ENCODE measurements around the gene BCL2L11. TPM values are rescaled to one million over a fixed set of nuclear protein-coding genes. Genes with fewer than 3 reads are reported as not detected.

BCL2L11 gene
- total and polyA plus RNA-seq, 9 donors = 11.6 to 34.7 (median 20.2) TPM

GRCh38 chr2:111100087-111100764, 20.5 kb upstream of the BCL2L11 start:
- TF ChIP-seq, protein P1, sequence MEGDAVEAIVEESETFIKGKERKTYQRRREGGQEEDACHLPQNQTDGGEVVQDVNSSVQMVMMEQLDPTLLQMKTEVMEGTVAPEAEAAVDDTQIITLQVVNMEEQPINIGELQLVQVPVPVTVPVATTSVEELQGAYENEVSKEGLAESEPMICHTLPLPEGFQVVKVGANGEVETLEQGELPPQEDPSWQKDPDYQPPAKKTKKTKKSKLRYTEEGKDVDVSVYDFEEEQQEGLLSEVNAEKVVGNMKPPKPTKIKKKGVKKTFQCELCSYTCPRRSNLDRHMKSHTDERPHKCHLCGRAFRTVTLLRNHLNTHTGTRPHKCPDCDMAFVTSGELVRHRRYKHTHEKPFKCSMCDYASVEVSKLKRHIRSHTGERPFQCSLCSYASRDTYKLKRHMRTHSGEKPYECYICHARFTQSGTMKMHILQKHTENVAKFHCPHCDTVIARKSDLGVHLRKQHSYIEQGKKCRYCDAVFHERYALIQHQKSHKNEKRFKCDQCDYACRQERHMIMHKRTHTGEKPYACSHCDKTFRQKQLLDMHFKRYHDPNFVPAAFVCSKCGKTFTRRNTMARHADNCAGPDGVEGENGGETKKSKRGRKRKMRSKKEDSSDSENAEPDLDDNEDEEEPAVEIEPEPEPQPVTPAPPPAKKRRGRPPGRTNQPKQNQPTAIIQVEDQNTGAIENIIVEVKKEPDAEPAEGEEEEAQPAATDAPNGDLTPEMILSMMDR (IDR thresholded peaks at IDR 0.05) = no peak
- TF ChIP-seq POLR2A (IDR thresholded peaks at IDR 0.05) (no peak), EP300 (IDR thresholded peaks at IDR 0.05) (no peak)
- H3K9me3 ChIP-seq = no peaks in the 10 kb centered on the region
- H3K36me3 ChIP-seq = no peaks in the 10 kb centered on the region
- no peaks in the 10 kb centered on the region for H3K27me3 ChIP-seq
- no peak overlapping the region for H3K27ac ChIP-seq
- WGBS, 3 donors = 76 to 83% (median 81%) methylated on average over 5 of the region's 5 CpGs
- intact Hi-C loops (cut with DNase I) = no loop called here
- DNase-seq = no peak
- H3K4me1 ChIP-seq (ENCODE audit: insufficient read depth) = no peaks in the 10 kb centered on the region
- H3K4me3 ChIP-seq = no peak overlapping the region

DNA sequence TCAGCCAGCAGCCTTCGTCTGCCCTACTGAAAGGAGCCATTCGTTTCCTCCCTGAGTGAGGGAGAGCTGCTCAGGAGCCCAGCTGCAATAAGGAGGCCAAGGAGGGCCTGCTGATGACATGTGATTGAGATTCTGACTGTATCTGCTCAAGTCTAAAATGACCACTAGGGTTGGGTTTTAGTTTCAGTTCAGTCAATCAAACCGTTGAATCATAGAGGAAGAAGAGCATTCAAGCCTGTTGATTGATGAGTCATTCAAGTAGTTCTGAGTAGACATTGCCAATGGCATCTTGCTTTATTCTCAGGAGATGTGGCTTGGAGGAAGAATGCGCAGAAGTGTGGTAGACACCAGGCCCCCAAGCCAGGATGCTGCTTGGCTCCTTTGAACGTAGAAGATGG, 19.9 kb upstream of the BCL2L11 start:
- no peaks in the 10 kb centered on the region for H3K36me3 ChIP-seq
- no peaks in the 10 kb centered on the region for H3K9me3 ChIP-seq
- no peak overlapping the region for H3K27ac ChIP-seq
- TF ChIP-seq, protein P1 (IDR thresholded peaks at IDR 0.05) = no peak
- TF ChIP-seq EP300 (IDR thresholded peaks at IDR 0.05) (no peak), POLR2A (IDR thresholded peaks at IDR 0.05) (no peak)
- WGBS, 3 donors = 83 to 86% (median 86%) methylated on average over 5 of the region's 5 CpGs
- H3K4me1 ChIP-seq (ENCODE audit: insufficient read depth) = no peaks in the 10 kb centered on the region
- H3K4me3 ChIP-seq = no peak overlapping the region
- H3K27me3 ChIP-seq = no peaks in the 10 kb centered on the region
- intact Hi-C loops (cut with DNase I) = no loop called here
- no peak for DNase-seq

DNA sequence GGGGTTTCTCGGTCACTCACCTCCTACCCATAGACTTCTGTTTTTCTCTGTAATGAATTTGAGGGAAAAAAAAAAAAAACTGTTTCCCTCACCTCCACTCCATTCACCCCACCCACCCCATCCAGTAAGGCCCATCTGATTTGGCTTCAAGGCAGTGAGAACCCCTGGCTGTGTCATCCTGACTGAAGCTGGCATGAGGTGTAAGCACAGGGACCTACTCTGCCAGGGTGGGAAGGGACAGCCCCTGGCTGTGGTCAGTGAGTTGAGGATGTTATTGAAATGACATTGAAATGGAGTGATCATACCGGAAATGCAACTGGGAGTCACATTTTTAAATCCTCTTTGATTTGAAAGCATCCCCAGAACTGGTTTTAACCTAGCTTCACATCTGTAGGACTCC, 19.1 kb upstream of the BCL2L11 start:
- H3K27ac ChIP-seq = no peak overlapping the region
- DNase-seq = no peak
- WGBS, 3 donors = 76 to 88% (median 88%) methylated on average over 2 of the region's 2 CpGs
- H3K4me1 ChIP-seq (ENCODE audit: insufficient read depth) = no peaks in the 10 kb centered on the region
- no peaks in the 10 kb centered on the region for H3K36me3 ChIP-seq
- H3K9me3 ChIP-seq = no peaks in the 10 kb centered on the region
- TF ChIP-seq EP300 (IDR thresholded peaks at IDR 0.05) (no peak), POLR2A (IDR thresholded peaks at IDR 0.05) (no peak)
- TF ChIP-seq, protein P1 (IDR thresholded peaks at IDR 0.05) = no peak
- H3K27me3 ChIP-seq = no peaks in the 10 kb centered on the region
- no peak overlapping the region for H3K4me3 ChIP-seq
- intact Hi-C loops (cut with DNase I) = no loop called here

- no peak for DNase-seq
- Histone ChIP-seq H3K36me3 (no peaks in the 10 kb centered on the region), H3K4me3 (no peak overlapping the region), H3K27me3 (no peaks in the 10 kb centered on the region), H3K9me3 (no peaks in the 10 kb centered on the region), H3K4me1 (ENCODE audit: insufficient read depth) (no peaks in the 10 kb centered on the region), H3K27ac (no peak overlapping the region)
- intact Hi-C loops (cut with DNase I) = no loop called here
- 82 to 90% (median 84%) methylated on average over 2 of the region's 2 CpGs for WGBS, 3 donors
- TF ChIP-seq POLR2A (IDR thresholded peaks at IDR 0.05) = no peak
- TF ChIP-seq, protein P1 (IDR thresholded peaks at IDR 0.05) = no peak
Observed at GRCh38 chr2:111102216-111102615, 18.5 kb upstream of the BCL2L11 start.

Measured in ovary (tissue), 9 donors.